Lung (tissue), 12 donors: ENCODE measurements around the gene LCA5L. TPM values are rescaled to one million over a fixed set of nuclear protein-coding genes. Genes with fewer than 3 reads are reported as not detected.

Experiments used
- ATAC-seq: fragments of 200-7000 bp; cut with Tn5 transposase; one replicate; pipeline ENCODE4 v1.9.1; 2020; ENCODE audit warnings: moderate number of reproducible peaks; ENCODE audit not compliant: insufficient read depth, low FRiP score
- DNase-seq, 3 donors: peaks; one replicate each; pipeline ENCODE4 v3.0.0-alpha.2; 2013 to 2017
- H3K27ac ChIP-seq, 2 donors: one replicate each; pipeline ENCODE4 v1.5.1; 2013; ENCODE audit warnings: mild to moderate bottlenecking in 2 of 2, moderate library complexity in 2 of 2, control low read depth in 1 of 2, inconsistent platforms in 1 of 2, low read depth in 1 of 2, low read length in 1 of 2
- H3K27me3 ChIP-seq, 3 donors: one replicate each; pipeline ENCODE4 v1.5.1; 2013; ENCODE audit warnings: low read length in 2 of 3; ENCODE audit not compliant: control insufficient read depth in 3 of 3, insufficient read depth in 3 of 3
- H3K36me3 ChIP-seq, 4 donors: one replicate each; pipeline ENCODE4 v1.5.1; 2013; ENCODE audit warnings: low read length in 4 of 4, mild to moderate bottlenecking in 1 of 4, moderate library complexity in 1 of 4; ENCODE audit not compliant: control insufficient read depth in 4 of 4, insufficient read depth in 4 of 4
- H3K4me1 ChIP-seq, 5 donors: one replicate each; pipeline ENCODE4 v1.5.1; 2013; ENCODE audit warnings: low read length in 5 of 5, mild to moderate bottlenecking in 2 of 5, moderate library complexity in 1 of 5; ENCODE audit not compliant: control insufficient read depth in 5 of 5, insufficient read depth in 5 of 5
- H3K4me3 ChIP-seq: one replicate; pipeline ENCODE4 v1.5.1; 2013; ENCODE audit warnings: mild to moderate bottlenecking, control low read depth, moderate library complexity
- H3K9ac ChIP-seq, 2 donors: one replicate each; pipeline ENCODE4 v1.5.1; 2013; ENCODE audit warnings: low read length in 2 of 2, control low read depth in 1 of 2; ENCODE audit not compliant: insufficient read depth in 1 of 2
- H3K9me3 ChIP-seq, 4 donors: one replicate each; pipeline ENCODE4 v1.5.1; 2013; ENCODE audit warnings: low read length in 3 of 4, mild to moderate bottlenecking in 1 of 4, moderate library complexity in 1 of 4; ENCODE audit not compliant: control insufficient read depth in 4 of 4, insufficient read depth in 3 of 4
- CTCF ChIP-seq: IDR thresholded peaks from 2 replicates; pipeline ENCODE4 v1.5.1; 2012; ENCODE audit warnings: mild to moderate bottlenecking; ENCODE audit errors: control extremely low read depth, extremely low read depth
- WGBS, 2 donors: extraction: QIAGEN DNeasy Blood & Tissue Kit; methylation state at CpG; one replicate each; pipeline ENCODE4 v1.1.7; 2013; 5-methylcytosine and 5-hydroxymethylcytosine counted together
- polyA plus RNA-seq, 2 donors: library from polyadenylated mRNA; stranded (reverse); fragments of 200-250 nt; gene quantifications; one replicate each; pipeline ENCODE4 v1.2.1, GENCODE V29; 2013
- total RNA-seq, 2 donors: library from RNA; depleted of rRNA in 1 of 2; stranded (reverse); fragments of >200 nt in 1 of 2; gene quantifications; one replicate each; pipeline ENCODE4 v1.2.1, GENCODE V29; 2014 to 2021
- donor health status: control.
- donor health status: control.
- donor health status: Bipolar disorder and iron deficiency.
- donor health status: healthy.
- donor health status: DM: yes; HTN: yes; CAD: no.

LCA5L gene
- total and polyA plus RNA-seq, 4 donors: 2.4 to 6.5 (median 3.7) TPM

GRCh38 chr21:39479164-39479813, 33.7 kb upstream of the LCA5L start:
- DNase-seq: peak in 1 of 3 donors; percentile 62
- 82% methylated on average over 4 of the region's 4 CpGs for WGBS, 2 donors
- H3K36me3 ChIP-seq: peaks cover 0 to 5% (median 0%) of the 10 kb centered on the region in 4 donors
- peaks cover 0 to 6% (median 0%) of the 10 kb centered on the region in 5 donors for H3K4me1 ChIP-seq
- H3K4me3 ChIP-seq: no peak overlapping the region
- no peak overlapping the region for H3K9ac ChIP-seq
- no peak overlapping the region for H3K27ac ChIP-seq
- H3K27me3 ChIP-seq: no peaks in the 10 kb centered on the region
- no peak for ATAC-seq
- TF ChIP-seq CTCF: no peak
- H3K9me3 ChIP-seq: no peaks in the 10 kb centered on the region

- no peak for TF ChIP-seq CTCF
- ATAC-seq (no peak), DNase-seq (peak; percentile 29 to 91 (median 69))
- Histone ChIP-seq H3K4me3 (no peak overlapping the region), H3K9ac (no peak overlapping the region), H3K4me1 (no peaks in the 10 kb centered on the region), H3K36me3 (peaks cover 0 to 5% (median 0%) of the 10 kb centered on the region in 4 donors), H3K27ac (no peak overlapping the region), H3K9me3 (no peaks in the 10 kb centered on the region), H3K27me3 (no peaks in the 10 kb centered on the region)
- 79 to 91% methylated on average over 2 of the region's 2 CpGs for WGBS, 2 donors
Observed at GRCh38 chr21:39474611-39475010, 29.0 kb upstream of the LCA5L start.

- no peak for TF ChIP-seq CTCF
- no peak overlapping the region for H3K4me3 ChIP-seq
- no peak overlapping the region for H3K27ac ChIP-seq
- WGBS, 2 donors: 72 to 87% methylated on average over 4 of the region's 4 CpGs
- no peak overlapping the region for H3K9ac ChIP-seq
- DNase-seq (no peak), ATAC-seq (no peak)
- no peaks in the 10 kb centered on the region for H3K27me3 ChIP-seq
- no peaks in the 10 kb centered on the region for H3K9me3 ChIP-seq
- peaks cover 0 to 5% (median 0%) of the 10 kb centered on the region in 4 donors for H3K36me3 ChIP-seq
- H3K4me1 ChIP-seq: no peaks in the 10 kb centered on the region
Observed at GRCh38 chr21:39472786-39473185, 27.2 kb upstream of the LCA5L start.

GRCh38 chr21:39471598-39471997, 26.0 kb upstream of the LCA5L start:
- H3K9ac ChIP-seq: no peak overlapping the region
- 95 to 99% methylated on average over 3 of the region's 3 CpGs for WGBS, 2 donors
- no peaks in the 10 kb centered on the region for H3K9me3 ChIP-seq
- no peak overlapping the region for H3K27ac ChIP-seq
- no peaks in the 10 kb centered on the region for H3K4me1 ChIP-seq
- H3K27me3 ChIP-seq: no peaks in the 10 kb centered on the region
- peaks cover 0 to 2% (median 0%) of the 10 kb centered on the region in 4 donors for H3K36me3 ChIP-seq
- DNase-seq: no peak
- TF ChIP-seq CTCF: no peak
- no peak for ATAC-seq
- no peak overlapping the region for H3K4me3 ChIP-seq
